Erythroblast (primary cell): ENCODE results near the gene BLOC1S3.

ENCODE experiments used
- GATA1 ChIP-seq: IDR thresholded peaks from 2 replicates; pipeline ENCODE4 v1.6.1; 2011; ENCODE audit warnings: low read depth, mild to moderate bottlenecking, control low read depth, low read length, moderate library complexity
- POLR2A ChIP-seq: IDR thresholded peaks from 2 replicates; pipeline ENCODE4 v1.6.1; 2011; ENCODE audit warnings: mild to moderate bottlenecking, low read length

DNA sequence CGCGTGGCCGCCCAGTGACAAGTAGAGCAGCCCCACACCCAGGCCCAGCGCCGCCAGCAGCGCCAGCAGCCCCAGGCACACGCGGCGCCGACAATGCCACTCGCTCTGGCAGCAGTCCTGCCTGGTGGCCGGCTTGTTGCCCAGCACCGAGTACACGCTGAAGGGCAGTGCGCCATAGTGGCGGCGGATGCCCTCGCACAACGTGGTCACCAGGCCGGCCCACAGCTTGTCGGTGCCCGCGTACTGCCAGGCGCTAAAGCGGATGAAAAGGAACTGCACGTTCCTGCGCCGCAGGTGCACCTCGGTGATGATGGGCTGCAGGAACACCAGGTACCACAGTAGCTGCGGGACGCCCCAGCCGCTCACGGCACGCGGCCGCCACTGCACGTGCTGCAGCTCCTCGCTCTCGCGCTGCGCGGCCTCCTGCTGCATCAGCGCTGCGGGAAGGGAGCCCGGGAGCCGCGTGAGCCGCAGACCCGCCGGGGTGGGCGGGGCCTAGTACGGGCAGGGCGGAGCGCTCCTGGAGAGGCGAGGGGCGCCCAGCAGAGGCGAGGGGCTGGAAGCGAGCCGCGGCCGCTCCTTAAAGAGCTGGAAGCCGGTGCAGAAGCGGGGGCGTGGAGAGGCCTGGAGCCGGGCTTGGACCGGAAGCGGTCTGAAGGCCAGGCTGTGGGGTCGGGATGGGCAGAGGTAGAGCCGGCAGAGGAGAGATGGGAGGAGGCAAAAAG, 25.1 kb upstream of the BLOC1S3 start:
- TF ChIP-seq POLR2A, result no peak
- TF ChIP-seq GATA1, result no peak
